GM23338 (cell line): ENCODE results near the gene ALOX5AP. TPM values are rescaled to one million over a fixed set of nuclear protein-coding genes. Genes with fewer than 3 reads are reported as not detected.

Experiments used
- ATAC-seq: fragments of 200-7000 bp; cut with Tn5 transposase; 3 replicates; pipeline ENCODE4 v1.9.1; 2020
- DNase-seq: peaks from one replicate; pipeline ENCODE4 v3.0.0-alpha.2; 2015; ENCODE audit warnings: low spot score
- H2AFZ ChIP-seq: fragments of 200-600 bp; sonication (generic); 2 replicates; pipeline ENCODE4 v1.8.0; 2016; ENCODE audit warnings: antibody characterized with exemption, mild to moderate bottlenecking, moderate library complexity
- H3F3A ChIP-seq: fragments of 200-600 bp; sonication (generic); replicated peaks from 2 replicates; pipeline ENCODE4 v1.8.0; 2017; ENCODE audit warnings: antibody characterized with exemption, mixed run types, low read depth
- H3K27ac ChIP-seq: fragments of 200-600 bp; sonication (generic); 2 replicates; pipeline ENCODE4 v1.6.1; 2016; ENCODE audit warnings: low read depth
- H3K27me3 ChIP-seq: fragments of 200-600 bp; sonication (generic); 2 replicates; pipeline ENCODE4 v1.8.0; 2016; ENCODE audit warnings: mild to moderate bottlenecking, mixed run types, moderate library complexity; ENCODE audit not compliant: insufficient read depth
- H3K36me3 ChIP-seq: fragments of 200-600 bp; sonication (generic); 2 replicates; pipeline ENCODE4 v1.8.0; 2016; ENCODE audit warnings: mild to moderate bottlenecking; ENCODE audit not compliant: insufficient read depth
- H3K4me1 ChIP-seq: fragments of 200-600 bp; sonication (generic); 2 replicates; pipeline ENCODE4 v1.8.0; 2016; ENCODE audit warnings: mild to moderate bottlenecking, moderate library complexity; ENCODE audit not compliant: insufficient read depth
- H3K4me2 ChIP-seq: fragments of 200-600 bp; sonication (generic); 2 replicates; pipeline ENCODE4 v1.7.1; 2017; ENCODE audit warnings: mixed run types
- H3K4me3 ChIP-seq: fragments of 200-600 bp; sonication (generic); 2 replicates; pipeline ENCODE4 v1.6.1; 2016; ENCODE audit warnings: mixed run types
- H3K79me2 ChIP-seq: fragments of 200-600 bp; sonication (generic); replicated peaks from 2 replicates; pipeline ENCODE4 v1.8.0; 2017; ENCODE audit warnings: mild to moderate bottlenecking; ENCODE audit not compliant: insufficient read depth
- H3K9me2 ChIP-seq: fragments of 200-600 bp; sonication (generic); 2 replicates; pipeline ENCODE4 v1.8.0; 2017; ENCODE audit not compliant: insufficient read depth
- H4K20me1 ChIP-seq: fragments of 200-600 bp; sonication (generic); replicated peaks from 2 replicates; pipeline ENCODE4 v1.8.0; 2017; ENCODE audit warnings: mild to moderate bottlenecking; ENCODE audit not compliant: insufficient read depth
- H3K27ac Mint-ChIP-seq: 2 replicates; pipeline ENCODE4 v1.8.0; 2020; ENCODE audit warnings: inconsistent platforms, mild to moderate bottlenecking, moderate library complexity, mixed read lengths
- H3K27me3 Mint-ChIP-seq: 3 replicates; pipeline ENCODE4 v1.8.0; 2022; ENCODE audit warnings: low read depth, mild to moderate bottlenecking, moderate library complexity, mixed read lengths, inconsistent platforms; ENCODE audit not compliant: insufficient read depth, poor library complexity
- H3K36me3 Mint-ChIP-seq: 3 replicates; pipeline ENCODE4 v1.8.0; 2021; ENCODE audit warnings: low read depth, mild to moderate bottlenecking, inconsistent platforms, moderate library complexity, mixed read lengths
- H3K4me1 Mint-ChIP-seq: 3 replicates; pipeline ENCODE4 v1.8.0; 2020; ENCODE audit warnings: mild to moderate bottlenecking, inconsistent platforms, mixed read lengths
- H3K4me3 Mint-ChIP-seq: 3 replicates; pipeline ENCODE4 v1.8.0; 2021; ENCODE audit warnings: moderate library complexity, mild to moderate bottlenecking, inconsistent platforms, mixed read lengths
- H3K9me3 Mint-ChIP-seq: 3 replicates; pipeline ENCODE4 v1.8.0; 2020; ENCODE audit warnings: moderate library complexity, mild to moderate bottlenecking, inconsistent platforms, mixed read lengths
- POLR2AphosphoS5 ChIP-seq: IDR thresholded peaks from 2 replicates; pipeline ENCODE4 v1.6.1; 2016; ENCODE audit warnings: antibody characterized with exemption, low read depth
- STAT1 ChIP-seq: IDR thresholded peaks from one replicate; pipeline ENCODE4 v1.6.1; 2016; ENCODE audit warnings: antibody characterized with exemption; ENCODE audit not compliant: unreplicated experiment
- ZNF331 ChIP-seq: fragments of 250-450 bp; sonication (Bioruptor Pico); IDR thresholded peaks from 2 replicates; pipeline ENCODE4 v1.5.0; 2020; ENCODE audit warnings: low read depth, mild to moderate bottlenecking, moderate library complexity
- polyA plus RNA-seq: library from polyadenylated mRNA; unstranded; fragments of >200 nt; fragmentation: Nextera tagmentation; extraction: Ambion mirVana; gene quantifications from 2 replicates; pipeline ENCODE4 v1.2.1, GENCODE V29; 2016
- total RNA-seq: library from RNA; depleted of rRNA; stranded (reverse); fragments of >200 nt; shearing (Covaris generic); gene quantifications from 2 replicates; pipeline ENCODE4 v1.2.3, GENCODE V29; 2014
- TF ChIP-seq, protein P1 (sequence below): IDR thresholded peaks from one replicate; pipeline ENCODE4 v1.6.1; 2018; ENCODE audit warnings: antibody characterized with exemption; ENCODE audit not compliant: unreplicated experiment
- TF ChIP-seq, protein P2 (sequence below), 2 experiments: fragments of 200-600 bp in 1 of 2; sonication (generic) in 1 of 2; conservative IDR thresholded peaks; 2 replicates each; pipeline versions ENCODE4 v1.5.1 to v1.6.1; 2016 to 2017; ENCODE audit warnings: antibody characterized with exemption in 2 of 2, low read depth in 2 of 2, mild to moderate bottlenecking in 2 of 2, moderate library complexity in 1 of 2

Gene ALOX5AP
- total and polyA plus RNA-seq, 2 experiments from 2014 or later: 0.23 TPM; not detected in 1

- TF ChIP-seq POLR2AphosphoS5: no peak
- no peak for TF ChIP-seq ZNF331 (CRISPR knock-in tag)
These were observed 57.1 kb downstream of the ALOX5AP start (continued) for GRCh38 chr13:30792285-30793000.

GRCh38 chr13:30796132-30796572, 60.8 kb downstream of the ALOX5AP start:
- Mint-ChIP-seq H3K4me3 (no peak overlapping the region), H3K9me3 (no peaks in the 10 kb centered on the region), H3K36me3 (no peaks in the 10 kb centered on the region), H3K27me3 (peaks cover 6% of the 10 kb centered on the region), H3K27ac (no peak overlapping the region), H3K4me1 (peaks cover 20% of the 10 kb centered on the region)
- TF ChIP-seq, protein P1, sequence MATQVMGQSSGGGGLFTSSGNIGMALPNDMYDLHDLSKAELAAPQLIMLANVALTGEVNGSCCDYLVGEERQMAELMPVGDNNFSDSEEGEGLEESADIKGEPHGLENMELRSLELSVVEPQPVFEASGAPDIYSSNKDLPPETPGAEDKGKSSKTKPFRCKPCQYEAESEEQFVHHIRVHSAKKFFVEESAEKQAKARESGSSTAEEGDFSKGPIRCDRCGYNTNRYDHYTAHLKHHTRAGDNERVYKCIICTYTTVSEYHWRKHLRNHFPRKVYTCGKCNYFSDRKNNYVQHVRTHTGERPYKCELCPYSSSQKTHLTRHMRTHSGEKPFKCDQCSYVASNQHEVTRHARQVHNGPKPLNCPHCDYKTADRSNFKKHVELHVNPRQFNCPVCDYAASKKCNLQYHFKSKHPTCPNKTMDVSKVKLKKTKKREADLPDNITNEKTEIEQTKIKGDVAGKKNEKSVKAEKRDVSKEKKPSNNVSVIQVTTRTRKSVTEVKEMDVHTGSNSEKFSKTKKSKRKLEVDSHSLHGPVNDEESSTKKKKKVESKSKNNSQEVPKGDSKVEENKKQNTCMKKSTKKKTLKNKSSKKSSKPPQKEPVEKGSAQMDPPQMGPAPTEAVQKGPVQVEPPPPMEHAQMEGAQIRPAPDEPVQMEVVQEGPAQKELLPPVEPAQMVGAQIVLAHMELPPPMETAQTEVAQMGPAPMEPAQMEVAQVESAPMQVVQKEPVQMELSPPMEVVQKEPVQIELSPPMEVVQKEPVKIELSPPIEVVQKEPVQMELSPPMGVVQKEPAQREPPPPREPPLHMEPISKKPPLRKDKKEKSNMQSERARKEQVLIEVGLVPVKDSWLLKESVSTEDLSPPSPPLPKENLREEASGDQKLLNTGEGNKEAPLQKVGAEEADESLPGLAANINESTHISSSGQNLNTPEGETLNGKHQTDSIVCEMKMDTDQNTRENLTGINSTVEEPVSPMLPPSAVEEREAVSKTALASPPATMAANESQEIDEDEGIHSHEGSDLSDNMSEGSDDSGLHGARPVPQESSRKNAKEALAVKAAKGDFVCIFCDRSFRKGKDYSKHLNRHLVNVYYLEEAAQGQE: no peak
- TF ChIP-seq, protein P2, sequence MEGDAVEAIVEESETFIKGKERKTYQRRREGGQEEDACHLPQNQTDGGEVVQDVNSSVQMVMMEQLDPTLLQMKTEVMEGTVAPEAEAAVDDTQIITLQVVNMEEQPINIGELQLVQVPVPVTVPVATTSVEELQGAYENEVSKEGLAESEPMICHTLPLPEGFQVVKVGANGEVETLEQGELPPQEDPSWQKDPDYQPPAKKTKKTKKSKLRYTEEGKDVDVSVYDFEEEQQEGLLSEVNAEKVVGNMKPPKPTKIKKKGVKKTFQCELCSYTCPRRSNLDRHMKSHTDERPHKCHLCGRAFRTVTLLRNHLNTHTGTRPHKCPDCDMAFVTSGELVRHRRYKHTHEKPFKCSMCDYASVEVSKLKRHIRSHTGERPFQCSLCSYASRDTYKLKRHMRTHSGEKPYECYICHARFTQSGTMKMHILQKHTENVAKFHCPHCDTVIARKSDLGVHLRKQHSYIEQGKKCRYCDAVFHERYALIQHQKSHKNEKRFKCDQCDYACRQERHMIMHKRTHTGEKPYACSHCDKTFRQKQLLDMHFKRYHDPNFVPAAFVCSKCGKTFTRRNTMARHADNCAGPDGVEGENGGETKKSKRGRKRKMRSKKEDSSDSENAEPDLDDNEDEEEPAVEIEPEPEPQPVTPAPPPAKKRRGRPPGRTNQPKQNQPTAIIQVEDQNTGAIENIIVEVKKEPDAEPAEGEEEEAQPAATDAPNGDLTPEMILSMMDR (conservative IDR thresholded peaks at IDR 0.05; ENCODE audit: low read depth in 2 of 2): 0 out of 4 replicates have a peak, but pooled peaks of 1 of the 2 experiments have one; percentile 4
- TF ChIP-seq POLR2AphosphoS5 (no peak), STAT1 (no peak)
- no peaks in the 10 kb centered on the region for H3K27me3 ChIP-seq
- no peaks in the 10 kb centered on the region for H3K9me2 ChIP-seq
- DNase-seq (no peak), ATAC-seq (no peak; the same call in 2 of the 3 replicates)
- H4K20me1 ChIP-seq: no peaks in the 10 kb centered on the region
- H3K4me2 ChIP-seq: no peak overlapping the region
- no peaks in the 10 kb centered on the region for H3F3A ChIP-seq
- no peak overlapping the region for H3K27ac ChIP-seq
- no peaks in the 10 kb centered on the region; the same call in 1 of the 2 replicates for H3K4me1 ChIP-seq
- H3K79me2 ChIP-seq: no peaks in the 10 kb centered on the region
- H2AFZ ChIP-seq: no peak overlapping the region
- H3K36me3 ChIP-seq: no peaks in the 10 kb centered on the region
- H3K4me3 ChIP-seq: no peak overlapping the region
